HS-5 (cell line): ENCODE results near the gene HIP1.
A peak's percentile ranks its signal among the peaks of the same experiment; 100 is the strongest.
"Not testable (repeated sequence)": the region's sequence is repeated elsewhere in the genome, so short reads cannot be mapped to it uniquely, and the experiment has no call there.

Experiments used
- DNase-seq: peaks from one replicate; pipeline ENCODE4 v3.0.0-alpha.2; 2012; ENCODE audit warnings: low read depth

Gene HIP1

GRCh38 chr7:75485979-75486643 lies 252.6 kb downstream of the HIP1 start, which contains the start of gene POM121C:
Gene POM121C (minus strand): TSS chr7:75486299. CDS start chr7:75441496, 44,803 bp downstream.
- peak; percentile 40 for DNase-seq

- not testable (repeated sequence) for DNase-seq
These were observed 253.3 kb downstream of the HIP1 start for GRCh38 chr7:75485355-75485978.
